HCT116 (cell line): ENCODE data around the gene PFN3. TPM values are rescaled to one million over a fixed set of nuclear protein-coding genes. Genes with fewer than 3 reads are reported as not detected.

Source experiments
- ATAC-seq: fragments of 200-7000 bp; cut with Tn5 transposase; 2 replicates; pipeline ENCODE4 v1.9.1; 2020; ENCODE audit warnings: mild to moderate bottlenecking, moderate library complexity
- BruUV-seq: library from RNA; stranded (reverse); fragments of 400-500 nt; replicated peaks from 2 replicates; lab custom pipeline; 2021; lab: Mats Ljungman, UMichigan
- CTCF ChIA-PET: fragments of 300-600 bp; sonication (Branson Sonifier 250); formaldehyde crosslinking; loops from one replicate; lab custom pipeline; 2021; ENCODE audit warnings: antibody characterized with exemption; lab: Charles Lee
- POLR2A ChIA-PET: fragments of 300-600, 350-600 bp; sonication (Branson Sonifier 250); formaldehyde crosslinking; loops from one replicate; lab custom pipeline; 2021; ENCODE audit warnings: antibody characterized with exemption; lab: Charles Lee
- RAD21 ChIA-PET, 2 experiments: fragments of 300-600 bp; sonication (Branson Sonifier 250); formaldehyde crosslinking; loops; one replicate each; lab custom pipeline; 2023; ENCODE audit warnings: low total read pairs in 2 of 2; ENCODE audit not compliant: uncharacterized antibody in 2 of 2, unreplicated experiment in 2 of 2, low non-redundant PET in 1 of 2; lab: Charles Lee
- DNase-seq: peaks from one replicate; pipeline ENCODE4 v3.0.0-alpha.2; 2010; ENCODE audit warnings: low read depth, low spot score
- H2AFZ ChIP-seq: fragments of 200-600 bp; shearing (Covaris generic), sonication (generic); 2 replicates; pipeline ENCODE4 v1.6.1; 2017; ENCODE audit warnings: low read depth, mixed run types, mixed read lengths, antibody characterized with exemption, low read length; ENCODE audit not compliant: poor library complexity, severe bottlenecking
- H3K27ac ChIP-seq: 2 replicates; pipeline ENCODE4 v1.5.1; 2012; ENCODE audit warnings: low read depth, low read length
- H3K27me3 ChIP-seq: fragments of 200-600 bp; sonication (generic); 2 replicates; pipeline ENCODE4 v1.6.1; 2016; ENCODE audit warnings: mixed run types, low read length, mixed read lengths; ENCODE audit not compliant: insufficient read depth
- H3K36me3 ChIP-seq, 2 experiments: fragments of 200-500 bp in 1 of 2; fragments of 200-600 bp in 1 of 2; sonication (Bioruptor generic) in 1 of 2; sonication (generic) in 1 of 2; 2 replicates each; pipeline versions ENCODE4 v1.5.1 to v1.6.1; 2014 to 2016; ENCODE audit warnings: low read length in 2 of 2, inconsistent platforms in 1 of 2, mixed read lengths in 1 of 2, mixed run types in 1 of 2; ENCODE audit not compliant: insufficient read depth in 2 of 2, control insufficient read depth in 1 of 2
- H3K4me1 ChIP-seq, 2 experiments: fragments of 200-600 bp in 1 of 2; sonication (generic) in 1 of 2; 2 replicates each; pipeline versions ENCODE4 v1.5.1 to v1.6.1; 2012 to 2017; ENCODE audit warnings: low read length in 2 of 2, inconsistent platforms in 1 of 2, mild to moderate bottlenecking in 1 of 2, mixed read lengths in 1 of 2, mixed run types in 1 of 2, moderate library complexity in 1 of 2; ENCODE audit not compliant: insufficient read depth in 2 of 2, control insufficient read depth in 1 of 2
- H3K4me2 ChIP-seq: fragments of 200-600 bp; sonication (generic); 2 replicates; pipeline ENCODE4 v1.6.1; 2017; ENCODE audit warnings: mixed run types, low read length, mixed read lengths
- H3K4me3 ChIP-seq, 2 experiments: fragments of 200-600 bp in 1 of 2; sonication (generic) in 1 of 2; replicated peaks in 1 of 2; 2 replicates each; pipeline ENCODE4 v1.5.1; 2011 to 2016; ENCODE audit warnings: low read length in 2 of 2, control low read depth in 1 of 2, low read depth in 1 of 2, mild to moderate bottlenecking in 1 of 2, mixed read lengths in 1 of 2, mixed run types in 1 of 2
- H3K79me2 ChIP-seq: fragments of 200-600 bp; sonication (generic); 2 replicates; pipeline ENCODE4 v1.6.1; 2017; ENCODE audit warnings: mild to moderate bottlenecking, mixed run types, low read length, moderate library complexity, mixed read lengths; ENCODE audit not compliant: insufficient read depth
- H3K9ac ChIP-seq: fragments of 200-600 bp; sonication (generic); 2 replicates; pipeline ENCODE4 v1.6.1; 2016; ENCODE audit warnings: low read length, mixed read lengths
- H3K9me2 ChIP-seq: fragments of 200-600 bp; sonication (generic), shearing (Covaris generic); 2 replicates; pipeline ENCODE4 v1.6.1; 2017; ENCODE audit warnings: mixed run types, mild to moderate bottlenecking, moderate library complexity; ENCODE audit not compliant: insufficient read depth
- H3K9me3 ChIP-seq, 2 experiments: fragments of 200-500 bp in 1 of 2; fragments of 200-600 bp in 1 of 2; sonication (Bioruptor generic) in 1 of 2; sonication (generic) in 1 of 2; 2 replicates each; pipeline ENCODE4 v1.6.1; 2014 to 2017; ENCODE audit warnings: low read length in 2 of 2, mixed read lengths in 2 of 2, inconsistent platforms in 1 of 2, low read depth in 1 of 2, mild to moderate bottlenecking in 1 of 2, mixed run types in 1 of 2, moderate library complexity in 1 of 2; ENCODE audit not compliant: control insufficient read depth in 1 of 2, insufficient read depth in 1 of 2
- H4K20me1 ChIP-seq: fragments of 200-600 bp; sonication (generic), shearing (Covaris generic); 2 replicates; pipeline ENCODE4 v1.6.1; 2017; ENCODE audit warnings: mixed run types, mild to moderate bottlenecking, moderate library complexity; ENCODE audit not compliant: insufficient read depth
- ATF3 ChIP-seq: IDR thresholded peaks from 2 replicates; pipeline ENCODE4 v1.6.1; 2012
- CBX3 ChIP-seq: IDR thresholded peaks from 2 replicates; pipeline ENCODE4 v1.6.1; 2012; ENCODE audit warnings: low read depth
- CEBPB ChIP-seq: IDR thresholded peaks from 2 replicates; pipeline ENCODE4 v1.6.1; 2012; ENCODE audit warnings: low read depth
- EZH2 ChIP-seq: fragments of 200-600 bp; sonication (generic); IDR thresholded peaks from 2 replicates; pipeline ENCODE4 v1.6.1; 2017; ENCODE audit warnings: antibody characterized with exemption, mixed run types
- EZH2phosphoT487 ChIP-seq: fragments of 200-600 bp; IDR thresholded peaks from 2 replicates; pipeline ENCODE4 v1.6.1; 2018; ENCODE audit warnings: antibody characterized with exemption, borderline replicate concordance
- JUND ChIP-seq: IDR thresholded peaks from 2 replicates; pipeline ENCODE4 v1.6.1; 2012
- MAX ChIP-seq: IDR thresholded peaks from 2 replicates; pipeline ENCODE4 v1.6.1; 2012
- POLR2A ChIP-seq: IDR thresholded peaks from 2 replicates; pipeline ENCODE4 v1.7.0; 2011; ENCODE audit warnings: borderline replicate concordance; ENCODE audit not compliant: insufficient read depth, insufficient read length; ENCODE audit errors: extremely low read depth
- RAD21 ChIP-seq: IDR thresholded peaks from 2 replicates; pipeline ENCODE4 v1.6.1; 2012; ENCODE audit warnings: low read depth, mild to moderate bottlenecking
- YY1 ChIP-seq: IDR thresholded peaks from 2 replicates; pipeline ENCODE4 v1.6.1; 2011; ENCODE audit warnings: low read length, low read depth, moderate library complexity, mild to moderate bottlenecking; ENCODE audit not compliant: insufficient replicate concordance; ENCODE audit errors: extremely low read depth
- ZNF274 ChIP-seq: fragments of 200-500 bp; sonication (Bioruptor generic); IDR thresholded peaks from 2 replicates; pipeline ENCODE4 v1.6.1; 2014; ENCODE audit warnings: mild to moderate bottlenecking, low read depth, low read length, inconsistent platforms
- intact Hi-C: fragments of 100-400 bp; cut with micrococcal nuclease; formaldehyde crosslinking; loops from 2 replicates; pipeline ENCODE4 v1.10.0; 2022
- total RNA-seq: library from RNA; stranded (reverse); gene quantifications from one replicate; pipeline ENCODE4 v1.2.1, GENCODE V29; 2021; ENCODE audit not compliant: unreplicated experiment
- TF ChIP-seq, protein P1 (sequence below): IDR thresholded peaks from 2 replicates; pipeline ENCODE4 v1.6.1; 2011; ENCODE audit warnings: mild to moderate bottlenecking, low read length, moderate library complexity; ENCODE audit not compliant: insufficient replicate concordance; ENCODE audit errors: extremely low read depth
- TF ChIP-seq, protein P2 (sequence below), 3 experiments: fragments of 200-600 bp in 1 of 3; sonication (generic) in 1 of 3; IDR thresholded peaks in 2 of 3; conservative IDR thresholded peaks in 1 of 3; 2 replicates each; pipeline ENCODE4 v1.5.1; 2012 to 2017; ENCODE audit warnings: low read depth in 2 of 3, low read length in 2 of 3, antibody characterized with exemption in 1 of 3, borderline replicate concordance in 1 of 3, control low read depth in 1 of 3, mild to moderate bottlenecking in 1 of 3, mixed read lengths in 1 of 3, mixed run types in 1 of 3, moderate library complexity in 1 of 3; ENCODE audit not compliant: insufficient read depth in 1 of 3

PFN3 gene
- total RNA-seq, 1 experiment from 2014 or later = not detected

GRCh38 chr5:177355868-177356168 lies 44.6 kb downstream of the PFN3 start:
- intact Hi-C loops = no loop called here
- no peak for TF ChIP-seq CEBPB
- no peak for TF ChIP-seq YY1
- Histone ChIP-seq H3K9me3 (peaks cover 0 to 4% of the 10 kb centered on the region in 2 experiments; a peak in 1 of 4 replicates), H3K9me2 (no peaks in the 10 kb centered on the region), H3K27ac (no peak overlapping the region), H3K4me1 (peaks cover 4 to 12% of the 10 kb centered on the region in 2 experiments; a peak in 2 of 4 replicates), H2AFZ (no peak overlapping the region), H3K4me3 (no peak overlapping the region), H3K9ac (no peak overlapping the region), H3K79me2 (peaks cover 6% of the 10 kb centered on the region), H3K36me3 (no peaks in the 10 kb centered on the region), H4K20me1 (no peaks in the 10 kb centered on the region), H3K4me2 (no peak overlapping the region), H3K27me3 (no peaks in the 10 kb centered on the region)
- no peak for DNase-seq
- RAD21 ChIA-PET = no interaction called here
- POLR2A ChIA-PET = no interaction called here
- no peak for ATAC-seq
- CTCF ChIA-PET = interaction anchor here (3.2 kb wide), 1 partner anchor 14 kb away, joined by 15 read pairs; no protein-coding TSS in a partner anchor
- no TSS peak for BruUV-seq

- Histone ChIP-seq H3K9me3 (peaks cover 0 to 4% of the 10 kb centered on the region in 2 experiments; a peak in 1 of 4 replicates), H3K4me2 (no peak overlapping the region), H3K27ac (no peak overlapping the region), H3K79me2 (peaks cover 11% of the 10 kb centered on the region), H3K9ac (no peak overlapping the region), H3K4me3 (no peak overlapping the region), H2AFZ (no peak overlapping the region), H3K36me3 (no peaks in the 10 kb centered on the region), H3K27me3 (no peaks in the 10 kb centered on the region), H4K20me1 (no peaks in the 10 kb centered on the region), H3K4me1 (peaks cover 7 to 17% of the 10 kb centered on the region in 2 experiments), H3K9me2 (no peaks in the 10 kb centered on the region)
- ATAC-seq (no peak), DNase-seq (no peak)
- BruUV-seq = no TSS peak
- CTCF ChIA-PET = interaction anchor here (3.2 kb wide), 1 partner anchor 14 kb away, joined by 15 read pairs; no protein-coding TSS in a partner anchor
- POLR2A ChIA-PET = no interaction called here
- RAD21 ChIA-PET = no interaction called here
- intact Hi-C loops = no loop called here
- TF ChIP-seq POLR2A = no peak
- TF ChIP-seq JUND = no peak
- no peak for TF ChIP-seq MAX
- TF ChIP-seq, protein P1, sequence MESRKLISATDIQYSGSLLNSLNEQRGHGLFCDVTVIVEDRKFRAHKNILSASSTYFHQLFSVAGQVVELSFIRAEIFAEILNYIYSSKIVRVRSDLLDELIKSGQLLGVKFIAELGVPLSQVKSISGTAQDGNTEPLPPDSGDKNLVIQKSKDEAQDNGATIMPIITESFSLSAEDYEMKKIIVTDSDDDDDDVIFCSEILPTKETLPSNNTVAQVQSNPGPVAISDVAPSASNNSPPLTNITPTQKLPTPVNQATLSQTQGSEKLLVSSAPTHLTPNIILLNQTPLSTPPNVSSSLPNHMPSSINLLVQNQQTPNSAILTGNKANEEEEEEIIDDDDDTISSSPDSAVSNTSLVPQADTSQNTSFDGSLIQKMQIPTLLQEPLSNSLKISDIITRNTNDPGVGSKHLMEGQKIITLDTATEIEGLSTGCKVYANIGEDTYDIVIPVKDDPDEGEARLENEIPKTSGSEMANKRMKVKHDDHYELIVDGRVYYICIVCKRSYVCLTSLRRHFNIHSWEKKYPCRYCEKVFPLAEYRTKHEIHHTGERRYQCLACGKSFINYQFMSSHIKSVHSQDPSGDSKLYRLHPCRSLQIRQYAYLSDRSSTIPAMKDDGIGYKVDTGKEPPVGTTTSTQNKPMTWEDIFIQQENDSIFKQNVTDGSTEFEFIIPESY = no peak
- TF ChIP-seq EZH2 = no peak
- TF ChIP-seq ZNF274 = no peak
- TF ChIP-seq, protein P2, sequence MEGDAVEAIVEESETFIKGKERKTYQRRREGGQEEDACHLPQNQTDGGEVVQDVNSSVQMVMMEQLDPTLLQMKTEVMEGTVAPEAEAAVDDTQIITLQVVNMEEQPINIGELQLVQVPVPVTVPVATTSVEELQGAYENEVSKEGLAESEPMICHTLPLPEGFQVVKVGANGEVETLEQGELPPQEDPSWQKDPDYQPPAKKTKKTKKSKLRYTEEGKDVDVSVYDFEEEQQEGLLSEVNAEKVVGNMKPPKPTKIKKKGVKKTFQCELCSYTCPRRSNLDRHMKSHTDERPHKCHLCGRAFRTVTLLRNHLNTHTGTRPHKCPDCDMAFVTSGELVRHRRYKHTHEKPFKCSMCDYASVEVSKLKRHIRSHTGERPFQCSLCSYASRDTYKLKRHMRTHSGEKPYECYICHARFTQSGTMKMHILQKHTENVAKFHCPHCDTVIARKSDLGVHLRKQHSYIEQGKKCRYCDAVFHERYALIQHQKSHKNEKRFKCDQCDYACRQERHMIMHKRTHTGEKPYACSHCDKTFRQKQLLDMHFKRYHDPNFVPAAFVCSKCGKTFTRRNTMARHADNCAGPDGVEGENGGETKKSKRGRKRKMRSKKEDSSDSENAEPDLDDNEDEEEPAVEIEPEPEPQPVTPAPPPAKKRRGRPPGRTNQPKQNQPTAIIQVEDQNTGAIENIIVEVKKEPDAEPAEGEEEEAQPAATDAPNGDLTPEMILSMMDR (IDR thresholded peaks at IDR 0.05 in 2 of 3, conservative IDR thresholded peaks at IDR 0.05 in 1 of 3; ENCODE audit: borderline replicate concordance in 1 of 3, insufficient read depth in 1 of 3, low read depth in 2 of 3, low read length in 2 of 3) = no peak
- TF ChIP-seq RAD21 = no peak
- TF ChIP-seq EZH2phosphoT487 = no peak
- no peak for TF ChIP-seq ATF3
- no peak for TF ChIP-seq CBX3
- TF ChIP-seq, all 23 proteins: peak for 0
Observed at GRCh38 chr5:177355162-177355867, 45.1 kb downstream of the PFN3 start.
